Measurements from ENCODE around the gene MED20.

- no peak for TF ChIP-seq EZH2 (IDR thresholded peaks at IDR 0.05; ENCODE audit: low read length, unreplicated experiment)
- TF ChIP-seq, protein P1, sequence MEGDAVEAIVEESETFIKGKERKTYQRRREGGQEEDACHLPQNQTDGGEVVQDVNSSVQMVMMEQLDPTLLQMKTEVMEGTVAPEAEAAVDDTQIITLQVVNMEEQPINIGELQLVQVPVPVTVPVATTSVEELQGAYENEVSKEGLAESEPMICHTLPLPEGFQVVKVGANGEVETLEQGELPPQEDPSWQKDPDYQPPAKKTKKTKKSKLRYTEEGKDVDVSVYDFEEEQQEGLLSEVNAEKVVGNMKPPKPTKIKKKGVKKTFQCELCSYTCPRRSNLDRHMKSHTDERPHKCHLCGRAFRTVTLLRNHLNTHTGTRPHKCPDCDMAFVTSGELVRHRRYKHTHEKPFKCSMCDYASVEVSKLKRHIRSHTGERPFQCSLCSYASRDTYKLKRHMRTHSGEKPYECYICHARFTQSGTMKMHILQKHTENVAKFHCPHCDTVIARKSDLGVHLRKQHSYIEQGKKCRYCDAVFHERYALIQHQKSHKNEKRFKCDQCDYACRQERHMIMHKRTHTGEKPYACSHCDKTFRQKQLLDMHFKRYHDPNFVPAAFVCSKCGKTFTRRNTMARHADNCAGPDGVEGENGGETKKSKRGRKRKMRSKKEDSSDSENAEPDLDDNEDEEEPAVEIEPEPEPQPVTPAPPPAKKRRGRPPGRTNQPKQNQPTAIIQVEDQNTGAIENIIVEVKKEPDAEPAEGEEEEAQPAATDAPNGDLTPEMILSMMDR (conservative IDR thresholded peaks at IDR 0.05; ENCODE audit: low read depth, low read length): no peak
Observed at GRCh38 chr6:41958022-41958856, 37.3 kb upstream of the MED20 start.

Measured in PC-3 (cell line).